Measurements from ENCODE around the gene IL1R2.

The IL1R2 gene

GRCh38 chr2:101975171-101975870, 16.4 kb upstream of the IL1R2 start:
- DNase-seq (ENCODE audit: low read depth in 2 of 2) = no peak

GRCh38 chr2:101976891-101977290, 14.9 kb upstream of the IL1R2 start:
- no peak for DNase-seq (ENCODE audit: low read depth in 2 of 2)

GRCh38 chr2:101980368-101980767, 11.4 kb upstream of the IL1R2 start:
- DNase-seq (ENCODE audit: low read depth in 2 of 2) = no peak

GRCh38 chr2:101981066-101981465, 10.7 kb upstream of the IL1R2 start:
- DNase-seq (ENCODE audit: low read depth in 2 of 2) = no peak

GRCh38 chr2:101981504-101981903, 10.3 kb upstream of the IL1R2 start:
- DNase-seq (ENCODE audit: low read depth in 2 of 2) = no peak

GRCh38 chr2:101982495-101983029, 9.2 kb upstream of the IL1R2 start:
- no peak for DNase-seq (ENCODE audit: low read depth in 2 of 2)

GRCh38 chr2:101983486-101983885, 8.3 kb upstream of the IL1R2 start:
- no peak for DNase-seq (ENCODE audit: low read depth in 2 of 2)

GRCh38 chr2:101983928-101984327, 7.8 kb upstream of the IL1R2 start:
- DNase-seq (ENCODE audit: low read depth in 2 of 2) = no peak

- DNase-seq (ENCODE audit: low read depth in 2 of 2) = no peak
Observed at GRCh38 chr2:101984656-101985055, 7.1 kb upstream of the IL1R2 start.

GRCh38 chr2:101985101-101985792, 6.5 kb upstream of the IL1R2 start:
- DNase-seq (ENCODE audit: low read depth in 2 of 2) = no peak

- no peak for DNase-seq (ENCODE audit: low read depth in 2 of 2)
Observed at GRCh38 chr2:101985793-101986164, 6.0 kb upstream of the IL1R2 start.

GRCh38 chr2:101986376-101986775, 5.4 kb upstream of the IL1R2 start:
- no peak for DNase-seq (ENCODE audit: low read depth in 2 of 2)

GRCh38 chr2:101986804-101987740, 4.7 kb upstream of the IL1R2 start:
- DNase-seq (ENCODE audit: low read depth in 2 of 2) = no peak

GRCh38 chr2:101987832-101988231, 3.9 kb upstream of the IL1R2 start:
- DNase-seq (ENCODE audit: low read depth in 2 of 2) = no peak

GRCh38 chr2:101988541-101988940, 3.2 kb upstream of the IL1R2 start:
- no peak for DNase-seq (ENCODE audit: low read depth in 2 of 2)

- DNase-seq (ENCODE audit: low read depth in 2 of 2) = no peak
Observed at GRCh38 chr2:101989740-101990460, 1.9 kb upstream of the IL1R2 start.

- no peak for DNase-seq (ENCODE audit: low read depth in 2 of 2)
Observed at GRCh38 chr2:101993772-101994171, 2.0 kb downstream of the IL1R2 start.

- no peak for DNase-seq (ENCODE audit: low read depth in 2 of 2)
Observed at GRCh38 chr2:101995019-101995418, 3.3 kb downstream of the IL1R2 start.

GRCh38 chr2:101995804-101996203, 4.0 kb downstream of the IL1R2 start:
- DNase-seq (ENCODE audit: low read depth in 2 of 2) = no peak

- no peak for DNase-seq (ENCODE audit: low read depth in 2 of 2)
Observed at GRCh38 chr2:101998556-101998895, 6.8 kb downstream of the IL1R2 start.

GRCh38 chr2:101998896-101999789, 7.4 kb downstream of the IL1R2 start:
- DNase-seq (ENCODE audit: low read depth in 2 of 2) = peak in 1 of 2 donors; percentile 27
